GM18951 (cell line): ENCODE measurements around the gene DAP3.
"Not testable (repeated sequence)": the region's sequence is repeated elsewhere in the genome, so short reads cannot be mapped to it uniquely, and the experiment has no call there.

Source experiments
- POLR2A ChIP-seq: IDR thresholded peaks from 4 replicates; pipeline ENCODE4 v1.6.1; 2011; ENCODE audit warnings: mild to moderate bottlenecking; ENCODE audit not compliant: insufficient read length, insufficient read depth; ENCODE audit errors: extremely low read depth
- in situ Hi-C: fragments of 300-500 bp; cut with MboI; formaldehyde crosslinking; loops from one replicate; pipeline ENCODE4 v1.12.0; 2022; ENCODE audit warnings: low sequenced_read_pairs, mixed read lengths, inconsistent platforms; ENCODE audit not compliant: unreplicated experiment

The DAP3 gene

GRCh38 chr1:155657463-155657862, 31.4 kb upstream of the DAP3 start:
- in situ Hi-C loops, result no loop called here
- no peak for TF ChIP-seq POLR2A

- in situ Hi-C loops, result not testable (repeated sequence)
These were observed 27.7 kb upstream of the DAP3 start for GRCh38 chr1:155661239-155661638.

DNA sequence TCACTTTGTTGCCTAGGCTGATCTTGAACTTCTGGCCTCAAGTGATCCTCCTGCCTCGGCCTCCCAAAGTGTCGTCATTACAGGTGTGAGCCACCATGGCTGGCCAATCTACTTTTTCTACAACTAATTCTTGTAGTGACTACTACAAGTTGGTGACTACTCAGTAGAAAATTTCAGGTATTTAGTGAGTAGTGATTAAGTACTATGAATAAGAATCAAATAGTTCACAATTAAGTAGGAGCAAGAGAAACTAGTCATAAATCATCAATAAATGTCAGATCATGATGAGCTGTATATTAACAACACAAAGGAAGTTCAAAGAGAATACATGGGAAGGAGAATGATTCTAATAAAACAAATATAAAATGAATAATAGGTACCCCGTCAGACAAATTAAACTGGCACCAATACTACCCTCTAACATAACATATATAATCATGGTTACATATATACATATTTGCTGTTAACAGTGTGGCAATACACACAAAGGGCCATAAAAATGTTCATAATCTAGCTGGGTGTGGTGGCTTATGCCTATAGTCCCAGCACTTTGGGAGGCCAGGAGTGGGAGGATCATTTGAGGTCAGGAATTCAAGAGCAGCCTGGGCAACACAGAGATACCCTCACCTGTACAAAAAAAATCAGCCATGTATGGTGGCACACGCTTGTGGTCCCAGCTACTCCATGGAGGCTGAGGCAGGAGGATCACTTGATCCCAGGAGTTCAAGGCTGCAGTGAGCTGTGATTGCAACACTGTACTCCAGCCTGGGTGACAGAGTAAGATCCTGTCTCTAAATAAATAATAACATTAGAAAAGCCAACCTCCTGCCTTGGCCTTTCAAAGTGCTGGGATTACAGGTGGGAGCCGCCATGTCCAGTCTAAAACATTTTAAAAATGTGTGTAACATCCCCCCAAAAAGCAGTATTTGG, 19.4 kb upstream of the DAP3 start:
- TF ChIP-seq POLR2A, result no peak
- in situ Hi-C loops, result no loop called here

DNA sequence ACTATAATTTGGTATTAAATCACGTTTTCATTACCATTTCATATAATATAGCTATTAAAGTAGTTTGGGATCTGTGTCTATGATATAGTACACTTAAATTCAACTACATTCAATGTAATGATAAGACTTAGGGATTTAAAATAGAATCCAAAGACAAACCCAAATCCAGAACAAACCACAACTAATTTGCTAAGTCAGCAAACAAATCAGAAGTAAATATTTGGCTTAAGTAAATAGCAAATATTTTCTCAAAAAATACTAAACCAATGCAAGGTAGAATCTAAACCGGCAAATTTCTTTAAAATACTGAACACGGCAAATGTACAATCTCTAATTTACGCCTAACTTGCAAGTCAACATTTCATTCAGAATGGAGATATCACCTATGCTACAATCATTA, 17.1 kb upstream of the DAP3 start:
- TF ChIP-seq POLR2A, result no peak
- in situ Hi-C loops, result no loop called here

- TF ChIP-seq POLR2A, result no peak
- in situ Hi-C loops, result no loop called here
These were observed 15.9 kb upstream of the DAP3 start for GRCh38 chr1:155673003-155673402.

DNA sequence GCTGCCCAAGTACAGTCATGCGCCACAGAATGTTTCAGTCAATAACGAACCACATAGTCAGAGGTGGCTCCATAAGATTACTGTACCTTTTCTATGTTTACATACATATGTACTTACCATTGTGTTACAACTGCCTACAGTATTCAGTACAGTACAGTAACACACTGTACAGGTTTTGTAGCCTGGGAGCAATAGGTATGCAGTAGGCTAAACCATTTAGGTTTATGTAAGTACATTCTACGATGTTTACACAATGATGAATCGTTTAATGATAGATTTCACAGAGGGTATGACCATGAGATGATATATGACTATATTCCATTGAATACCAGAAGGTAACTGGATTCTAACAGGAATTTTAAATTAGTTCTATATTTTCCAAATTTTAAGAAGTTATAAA, 10.9 kb upstream of the DAP3 start:
- in situ Hi-C loops, result no loop called here
- no peak for TF ChIP-seq POLR2A

GRCh38 chr1:155678992-155679391, 9.9 kb upstream of the DAP3 start:
- in situ Hi-C loops, result not testable (repeated sequence)

DNA sequence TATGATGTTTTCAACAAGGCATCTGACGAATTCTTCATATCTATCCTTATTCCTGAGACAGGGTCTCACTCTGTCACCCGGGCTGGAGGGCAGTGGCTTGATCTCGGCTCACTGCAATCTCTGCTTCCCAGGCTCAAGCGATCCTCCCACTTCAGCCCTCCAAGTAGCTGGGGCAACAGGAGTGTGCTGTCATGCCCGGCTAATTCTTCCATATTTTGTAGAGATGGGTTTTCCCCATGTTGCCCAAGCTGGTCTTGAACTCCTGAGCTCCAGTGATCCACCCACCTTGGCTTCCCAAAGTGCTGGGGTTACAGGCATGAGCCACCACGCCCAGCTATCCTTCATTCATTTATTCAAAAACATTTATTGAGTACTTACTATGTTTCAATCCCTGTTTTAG, 8.4 kb upstream of the DAP3 start:
- in situ Hi-C loops, result no loop called here
- no peak for TF ChIP-seq POLR2A

DNA sequence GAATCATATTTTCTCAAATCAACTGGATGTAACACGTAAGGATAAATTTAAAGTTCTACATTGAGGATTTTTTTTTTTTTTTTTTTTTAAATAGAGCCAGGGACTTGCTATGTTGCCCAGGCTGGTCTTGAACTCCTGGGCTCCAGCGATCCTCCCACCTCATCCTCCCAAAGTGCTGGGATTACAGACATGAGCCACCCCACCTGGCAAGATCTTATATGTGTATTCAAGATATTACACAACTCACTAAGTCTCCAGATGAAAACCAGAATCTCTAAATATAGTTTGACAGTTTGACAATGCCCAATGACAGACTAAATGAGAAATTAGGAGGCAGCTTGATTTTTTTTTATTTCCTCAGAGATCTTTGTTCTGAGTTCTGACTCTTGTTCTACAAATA, 7.1 kb upstream of the DAP3 start:
- in situ Hi-C loops, result no loop called here
- TF ChIP-seq POLR2A, result no peak

- in situ Hi-C loops, result not testable (repeated sequence)
These were observed 1.1 kb upstream of the DAP3 start for GRCh38 chr1:155687705-155688323.

GRCh38 chr1:155688324-155689080, 389 bp upstream of the DAP3 start, which contains the start of gene YY1AP1:
Gene YY1AP1 (minus strand): TSS chr1:155688774. CDS start chr1:155680436, 8,338 bp downstream.
- in situ Hi-C loops, result no loop called here
- TF ChIP-seq POLR2A, result no peak

- TF ChIP-seq POLR2A, result no peak
- in situ Hi-C loops, result no loop called here
These were observed 3.2 kb downstream of the DAP3 start for GRCh38 chr1:155691992-155692528.

DNA sequence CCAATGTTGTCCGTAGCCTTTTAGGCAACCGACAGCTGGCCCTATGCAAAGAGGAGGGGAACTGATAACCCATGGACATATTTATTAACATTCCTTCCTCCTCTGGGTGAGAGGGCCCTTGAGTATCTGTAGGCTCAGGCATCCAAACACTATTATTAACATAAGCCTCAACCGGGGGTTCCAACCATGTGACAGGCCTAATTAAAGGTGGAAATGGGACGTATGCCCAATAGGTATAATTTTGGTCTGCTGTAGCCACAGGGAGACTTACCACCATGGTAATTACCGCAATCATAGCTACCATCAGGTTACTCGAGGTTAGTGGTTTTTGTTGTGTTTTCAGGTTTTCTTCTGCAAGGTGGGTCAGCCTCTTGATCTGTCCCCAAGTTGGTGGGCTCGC, 5.3 kb downstream of the DAP3 start:
- no peak for TF ChIP-seq POLR2A
- in situ Hi-C loops, result no loop called here

DNA sequence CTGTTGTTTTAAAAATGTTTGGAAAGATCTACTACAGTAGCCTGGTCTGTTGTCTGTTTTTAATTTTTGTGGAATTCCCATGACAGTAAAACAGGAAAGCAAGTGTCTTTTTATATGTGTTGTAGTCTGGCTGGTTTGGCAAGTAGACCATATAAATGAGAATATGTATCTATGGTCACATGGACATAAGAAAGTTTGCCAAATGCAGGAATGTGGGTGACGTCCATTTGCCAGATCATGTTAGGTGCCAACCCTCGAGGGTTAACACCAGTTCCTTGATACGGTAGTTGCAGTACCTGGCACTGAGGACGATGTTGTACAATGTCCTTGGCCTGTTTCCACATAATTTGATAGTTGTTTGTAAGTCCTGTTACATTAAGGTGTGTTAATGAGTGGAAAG, 6.2 kb downstream of the DAP3 start:
- TF ChIP-seq POLR2A, result no peak
- in situ Hi-C loops, result no loop called here

GRCh38 chr1:155695608-155696007, 6.7 kb downstream of the DAP3 start:
- in situ Hi-C loops, result no loop called here
- TF ChIP-seq POLR2A, result no peak
